ENCODE measurements around the gene DHX35. TPM values are rescaled to one million over a fixed set of nuclear protein-coding genes. Genes with fewer than 3 reads are reported as not detected.

The DHX35 gene
- total and polyA plus RNA-seq, 2 of the 13 experiments (the other 11 are each of a cell fraction or from before 2014, with no cell fraction given) = 25.8 to 28.7 TPM

GRCh38 chr20:38957235-38957876, 4.8 kb upstream of the DHX35 start (continued):
- TF ChIP-seq ATF2 (CRISPR knock-in tag; IDR thresholded peaks at IDR 0.05) = no peak
- TF ChIP-seq ZBTB7B (CRISPR knock-in tag; IDR thresholded peaks at IDR 0.05) = no peak
- TF ChIP-seq MAFK (conservative IDR thresholded peaks at IDR 0.05 in 1 of 2, IDR thresholded peaks at IDR 0.05 in 1 of 2; ENCODE audit: low read length in 2 of 2) = peak; percentile 87 to 91
- TF ChIP-seq NCOA1 (CRISPR knock-in tag; IDR thresholded peaks at IDR 0.05) = no peak
- no peak for TF ChIP-seq GPBP1L1 (CRISPR knock-in tag; IDR thresholded peaks at IDR 0.05)
- TF ChIP-seq ZNF235 (CRISPR knock-in tag; IDR thresholded peaks at IDR 0.05; ENCODE audit: borderline replicate concordance) = no peak
- no peak for TF ChIP-seq ZUFSP (CRISPR knock-in tag; IDR thresholded peaks at IDR 0.05; ENCODE audit: borderline replicate concordance)
- TF ChIP-seq ZNF121 (CRISPR knock-in tag; IDR thresholded peaks at IDR 0.05) = no peak
- TF ChIP-seq HNRNPUL1 (IDR thresholded peaks at IDR 0.05; ENCODE audit: low read depth, low read length) = no peak
- peak; percentile 26; the same call in 1 of the 2 replicates for TF ChIP-seq MAFG (CRISPR knock-in tag; IDR thresholded peaks at IDR 0.05)
- TF ChIP-seq FOXO4 (CRISPR knock-in tag; conservative IDR thresholded peaks at IDR 0.05) = 0 out of 2 replicates have a peak, but pooled peaks have one; percentile 48
- 0 out of 2 replicates have a peak, but pooled peaks have one; percentile 16 for TF ChIP-seq ARID4A (CRISPR knock-in tag; IDR thresholded peaks at IDR 0.05; ENCODE audit: borderline replicate concordance)
- no peak for TF ChIP-seq ZNF572 (CRISPR knock-in tag; IDR thresholded peaks at IDR 0.05)
- TF ChIP-seq POGK (CRISPR knock-in tag; conservative IDR thresholded peaks at IDR 0.05) = no peak

Data from HepG2 (cell line).